ENCODE data around the gene MED17.

DNA sequence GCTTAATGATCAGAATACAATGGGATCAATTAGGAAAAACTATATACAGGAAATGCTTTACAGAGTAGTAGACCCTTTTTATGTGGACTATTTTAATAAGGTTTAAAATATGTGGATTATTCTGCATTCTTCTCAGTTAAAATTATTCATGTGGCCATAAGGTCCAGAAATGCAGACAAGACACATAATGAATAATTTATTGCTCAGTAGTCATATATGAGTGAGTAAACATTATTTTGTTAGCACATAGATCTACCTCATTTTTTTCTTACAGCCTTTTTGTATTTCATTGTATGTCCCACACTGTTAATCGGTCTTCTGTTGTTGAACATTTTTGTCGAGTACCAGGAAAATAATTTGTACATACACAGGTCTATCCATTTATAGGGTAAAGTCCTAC is 20.8 kb downstream of the MED17 start:
- no peak for TF ChIP-seq GATA3 (IDR thresholded peaks at IDR 0.05; ENCODE audit: low read depth, low read length)
- no peak for TF ChIP-seq GATA2 (IDR thresholded peaks at IDR 0.05; ENCODE audit: low read depth, low read length)

Data from SH-SY5Y (cell line).